DOHH2 (cell line): ENCODE measurements around the gene SHROOM2.

Experiments used
- CTCF ChIP-seq: fragments of 200-600 bp; sonication (generic); IDR thresholded peaks from one replicate; pipeline ENCODE4 v1.5.1; 2014; ENCODE audit warnings: antibody characterized with exemption, mild to moderate bottlenecking, low read depth, low read length; ENCODE audit not compliant: poor library complexity, severe bottlenecking
- EZH2phosphoT487 ChIP-seq: fragments of 200-600 bp; sonication (generic); IDR thresholded peaks from 2 replicates; pipeline ENCODE4 v1.6.1; 2017; ENCODE audit warnings: borderline replicate concordance, mild to moderate bottlenecking, antibody characterized with exemption, low read length, moderate library complexity, mixed read lengths

GRCh38 chrX:9853307-9853706 lies 67.1 kb downstream of the SHROOM2 start:
- no peak for TF ChIP-seq CTCF
- TF ChIP-seq EZH2phosphoT487 = no peak
